ENCODE data around the gene CMTM3. TPM values are rescaled to one million over a fixed set of nuclear protein-coding genes. Genes with fewer than 3 reads are reported as not detected.
"Not testable (repeated sequence)": the region's sequence is repeated elsewhere in the genome, so short reads cannot be mapped to it uniquely, and the experiment has no call there.

CMTM3 gene
- total RNA-seq, 1 experiment from 2014 or later = 18.6 TPM

DNA sequence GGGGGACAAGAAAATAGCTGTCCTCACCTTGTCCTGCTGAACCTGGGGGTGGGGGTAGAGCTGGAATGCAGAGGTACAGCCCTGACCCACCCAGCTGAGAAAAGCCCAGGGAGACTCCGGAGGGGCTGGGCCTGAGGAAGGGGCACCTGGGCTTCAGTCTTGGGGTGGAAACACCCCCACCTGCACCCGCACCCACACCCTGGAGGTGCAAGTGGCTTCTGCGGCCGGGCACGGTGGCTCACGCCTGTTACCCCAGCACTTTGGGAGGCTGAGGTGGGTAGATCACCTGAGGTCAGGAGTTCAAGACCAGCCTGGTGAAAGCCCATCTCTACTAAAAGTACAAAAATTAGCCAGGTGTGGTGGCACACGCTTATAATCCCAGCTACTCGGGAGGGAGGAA, 7.4 kb downstream of the CMTM3 start:
- H3K27me3 ChIP-seq (ENCODE audit: control insufficient read depth, insufficient read depth, low read length); H3K4me3 ChIP-seq (ENCODE audit: insufficient read depth, low read depth, low read length); DNase-seq: not testable (repeated sequence)
- peaks cover 25% of the 10 kb centered on the region for H3K36me3 ChIP-seq (replicated peaks; ENCODE audit: control insufficient read depth, insufficient read depth, low read length)

DNA sequence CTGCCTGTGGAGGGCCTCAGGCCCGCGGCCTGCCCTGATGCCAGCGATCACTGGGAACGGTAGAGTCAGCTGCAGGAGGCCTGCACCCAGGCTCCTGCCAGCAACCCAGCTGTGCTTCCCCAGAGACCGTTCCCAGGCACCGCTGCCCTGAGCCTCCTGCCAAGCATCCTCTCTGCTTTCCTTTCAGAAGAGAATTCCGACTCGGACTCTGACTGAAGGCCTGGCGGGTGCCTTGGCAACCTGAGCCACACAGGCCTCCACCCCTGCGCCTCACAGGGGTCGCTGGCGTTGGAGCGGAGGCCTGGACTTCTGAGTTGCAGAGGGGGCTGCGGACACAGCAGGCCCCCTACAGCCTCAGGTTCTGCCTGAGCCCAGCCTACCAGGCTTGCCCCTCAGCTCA, 7.9 kb downstream of the CMTM3 start:
- H3K27me3 ChIP-seq (ENCODE audit: control insufficient read depth, insufficient read depth, low read length) = no peaks in the 10 kb centered on the region
- no peak overlapping the region for H3K4me3 ChIP-seq (ENCODE audit: insufficient read depth, low read depth, low read length)
- H3K36me3 ChIP-seq (replicated peaks; ENCODE audit: control insufficient read depth, insufficient read depth, low read length) = peaks cover 25% of the 10 kb centered on the region
- DNase-seq = no peak

DNA sequence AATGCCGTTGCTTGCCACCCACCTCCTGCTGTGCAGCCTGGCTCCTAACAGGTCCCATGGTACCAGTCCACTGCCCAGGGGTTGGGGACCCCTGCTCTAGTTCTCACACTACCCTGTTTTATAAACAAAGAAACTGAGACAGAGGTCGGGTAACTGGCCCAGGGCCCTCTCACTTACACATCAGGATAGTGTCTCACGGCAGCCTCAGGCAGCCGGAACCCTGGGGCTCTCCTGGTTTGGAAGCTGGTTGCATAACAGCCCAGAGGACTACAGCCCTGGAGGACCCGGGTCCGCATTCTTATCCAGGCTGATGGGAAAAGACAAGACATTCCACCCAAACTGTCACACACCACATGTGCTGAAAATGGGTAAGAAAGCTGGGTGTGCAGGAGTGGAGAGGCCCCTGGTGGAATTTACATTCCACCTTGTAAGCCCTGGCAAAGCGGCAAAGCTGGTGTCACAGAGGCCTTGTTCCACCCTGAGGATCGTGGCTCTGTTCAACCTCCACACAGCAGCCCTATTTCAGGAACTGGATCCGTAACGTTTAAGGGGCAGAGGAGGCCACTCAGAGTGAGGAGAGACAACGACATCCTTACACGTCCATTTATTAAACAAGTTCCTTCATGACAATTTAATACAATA, 9.8 kb downstream of the CMTM3 start:
- Histone ChIP-seq H3K36me3 (replicated peaks; ENCODE audit: control insufficient read depth, insufficient read depth, low read length) (peaks cover 26% of the 10 kb centered on the region), H3K4me3 (ENCODE audit: insufficient read depth, low read depth, low read length) (no peak overlapping the region), H3K27me3 (ENCODE audit: control insufficient read depth, insufficient read depth, low read length) (no peaks in the 10 kb centered on the region)
- DNase-seq = no peak

DNA sequence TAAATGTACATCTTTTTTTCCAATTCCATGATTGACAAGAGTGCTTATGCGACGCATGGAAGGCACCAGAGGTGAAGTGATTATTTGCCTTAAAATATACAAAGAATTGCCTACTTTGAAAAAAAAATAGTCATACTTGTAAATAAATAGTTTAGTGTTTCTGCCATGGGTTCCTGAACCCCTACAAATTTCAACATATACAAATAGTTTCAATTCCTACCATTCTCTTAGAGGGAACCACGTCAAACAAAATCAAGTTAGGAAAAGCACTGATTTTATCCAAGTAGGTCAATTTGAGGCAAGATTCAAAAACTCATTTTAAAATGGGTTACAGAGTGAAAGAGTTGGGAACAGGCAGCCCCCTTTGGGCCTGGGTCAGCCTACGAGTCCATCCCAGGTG, 11.7 kb downstream of the CMTM3 start:
- H3K27me3 ChIP-seq (ENCODE audit: control insufficient read depth, insufficient read depth, low read length) = no peaks in the 10 kb centered on the region
- no peak for DNase-seq
- H3K4me3 ChIP-seq (ENCODE audit: insufficient read depth, low read depth, low read length) = no peak overlapping the region
- peaks cover 23% of the 10 kb centered on the region for H3K36me3 ChIP-seq (replicated peaks; ENCODE audit: control insufficient read depth, insufficient read depth, low read length)

DNA sequence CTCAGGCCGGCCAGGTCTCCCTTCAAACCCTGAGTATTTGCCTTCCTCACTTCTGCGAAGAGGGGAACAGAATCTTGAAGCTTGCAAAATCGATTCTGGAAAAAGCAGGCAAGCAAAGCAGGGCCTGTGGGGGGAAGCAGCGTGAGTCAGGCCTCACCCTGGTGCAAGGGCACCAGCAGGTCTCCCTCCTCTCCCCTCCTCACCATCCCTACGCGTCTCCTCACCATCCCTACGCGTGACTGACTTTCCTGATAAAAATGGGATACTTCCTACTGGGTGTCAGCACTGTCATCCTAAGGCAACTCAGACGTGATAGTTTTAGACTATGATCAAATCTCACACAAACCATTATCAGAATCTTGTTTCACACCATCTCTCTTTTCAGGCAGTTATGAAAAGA, 12.1 kb downstream of the CMTM3 start:
- peaks cover 23% of the 10 kb centered on the region for H3K36me3 ChIP-seq (replicated peaks; ENCODE audit: control insufficient read depth, insufficient read depth, low read length)
- H3K4me3 ChIP-seq (ENCODE audit: insufficient read depth, low read depth, low read length) = no peak overlapping the region
- DNase-seq = peak; percentile 71
- H3K27me3 ChIP-seq (ENCODE audit: control insufficient read depth, insufficient read depth, low read length) = no peaks in the 10 kb centered on the region

DNA sequence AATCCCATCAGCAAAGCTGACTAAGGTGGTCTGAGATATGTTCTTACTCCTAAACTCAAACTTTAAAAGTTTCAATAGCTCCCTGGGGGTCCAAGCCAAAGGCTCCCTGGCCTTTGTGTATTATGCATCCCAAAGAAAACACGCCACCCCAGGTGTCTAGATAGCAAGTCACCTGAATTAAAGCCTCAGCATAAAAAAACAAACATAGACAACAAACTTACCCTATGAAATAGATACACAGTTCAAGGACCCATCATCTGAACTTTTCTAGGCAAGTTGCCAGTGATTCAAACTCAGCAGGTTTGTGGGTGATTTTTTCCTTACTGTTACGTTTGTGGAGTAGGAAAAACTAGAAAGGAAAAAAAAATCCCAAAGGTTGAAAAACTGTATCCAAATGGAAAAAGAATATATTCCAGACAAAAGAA, 12.5 kb downstream of the CMTM3 start:
- no peaks in the 10 kb centered on the region for H3K27me3 ChIP-seq (ENCODE audit: control insufficient read depth, insufficient read depth, low read length)
- peaks cover 23% of the 10 kb centered on the region for H3K36me3 ChIP-seq (replicated peaks; ENCODE audit: control insufficient read depth, insufficient read depth, low read length)
- no peak overlapping the region for H3K4me3 ChIP-seq (ENCODE audit: insufficient read depth, low read depth, low read length)
- DNase-seq = peak; percentile 59

DNA sequence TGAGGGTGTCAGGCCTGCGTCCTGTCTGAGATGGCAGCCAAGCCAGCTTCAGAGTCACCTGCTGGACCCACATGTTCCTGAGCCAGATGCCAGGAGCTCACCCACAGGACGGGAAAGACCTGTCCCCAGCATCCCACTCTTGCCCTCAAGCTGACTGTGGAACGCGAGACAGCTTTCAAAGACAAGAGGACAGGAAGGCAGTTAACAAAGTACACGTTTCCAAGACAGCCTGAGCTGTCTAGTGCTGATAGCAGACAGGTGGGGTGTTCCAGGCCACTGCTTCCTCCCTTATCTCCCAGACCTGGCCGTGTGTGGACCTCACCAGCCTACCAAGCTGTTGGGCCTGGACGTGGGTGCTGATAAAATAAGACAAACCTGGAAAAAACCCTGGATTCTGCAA, 13.2 kb downstream of the CMTM3 start:
- Histone ChIP-seq H3K36me3 (replicated peaks; ENCODE audit: control insufficient read depth, insufficient read depth, low read length) (peaks cover 20% of the 10 kb centered on the region), H3K4me3 (ENCODE audit: insufficient read depth, low read depth, low read length) (no peak overlapping the region), H3K27me3 (ENCODE audit: control insufficient read depth, insufficient read depth, low read length) (no peaks in the 10 kb centered on the region)
- no peak for DNase-seq

DNA sequence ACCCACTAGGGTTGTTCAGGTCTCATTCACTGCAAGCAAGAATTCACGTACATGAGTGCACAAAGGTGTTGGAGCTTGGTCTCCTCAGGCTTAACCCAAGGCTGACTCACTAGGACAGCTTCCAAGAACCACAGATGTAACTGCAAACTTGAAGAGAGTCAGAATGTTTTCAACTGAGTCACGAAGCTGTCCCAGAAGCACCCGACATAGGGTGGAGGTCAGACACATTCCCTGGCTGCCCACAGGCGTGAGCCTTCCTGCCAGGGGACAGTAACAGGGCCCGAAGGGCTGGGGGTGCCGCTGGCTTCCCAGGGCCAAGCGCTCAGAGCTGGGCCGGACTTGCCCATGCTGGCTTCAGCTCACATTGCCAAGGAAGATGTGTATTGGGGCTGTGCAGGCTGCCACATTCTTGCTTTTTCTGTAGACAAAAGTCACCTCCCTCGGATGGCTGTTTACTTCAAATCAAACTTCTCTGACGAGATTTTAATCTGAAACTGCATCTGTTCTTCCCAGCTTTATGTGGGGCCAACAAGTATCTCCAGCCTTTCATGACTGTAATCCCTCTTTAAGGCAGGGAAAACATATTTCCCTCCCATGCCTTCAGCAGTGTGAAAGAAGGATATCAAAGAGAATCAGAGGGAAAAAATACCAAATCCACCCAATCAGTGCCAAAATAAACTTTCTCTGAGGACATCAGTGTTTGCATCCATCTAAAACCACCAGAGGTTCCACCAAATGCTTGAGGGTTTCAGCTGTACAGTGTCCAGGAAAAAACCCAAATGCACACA, 14.3 kb downstream of the CMTM3 start:
- Histone ChIP-seq H3K36me3 (replicated peaks; ENCODE audit: control insufficient read depth, insufficient read depth, low read length) (peaks cover 10% of the 10 kb centered on the region), H3K4me3 (ENCODE audit: insufficient read depth, low read depth, low read length) (no peak overlapping the region), H3K27me3 (ENCODE audit: control insufficient read depth, insufficient read depth, low read length) (no peaks in the 10 kb centered on the region)
- DNase-seq = no peak

DNA sequence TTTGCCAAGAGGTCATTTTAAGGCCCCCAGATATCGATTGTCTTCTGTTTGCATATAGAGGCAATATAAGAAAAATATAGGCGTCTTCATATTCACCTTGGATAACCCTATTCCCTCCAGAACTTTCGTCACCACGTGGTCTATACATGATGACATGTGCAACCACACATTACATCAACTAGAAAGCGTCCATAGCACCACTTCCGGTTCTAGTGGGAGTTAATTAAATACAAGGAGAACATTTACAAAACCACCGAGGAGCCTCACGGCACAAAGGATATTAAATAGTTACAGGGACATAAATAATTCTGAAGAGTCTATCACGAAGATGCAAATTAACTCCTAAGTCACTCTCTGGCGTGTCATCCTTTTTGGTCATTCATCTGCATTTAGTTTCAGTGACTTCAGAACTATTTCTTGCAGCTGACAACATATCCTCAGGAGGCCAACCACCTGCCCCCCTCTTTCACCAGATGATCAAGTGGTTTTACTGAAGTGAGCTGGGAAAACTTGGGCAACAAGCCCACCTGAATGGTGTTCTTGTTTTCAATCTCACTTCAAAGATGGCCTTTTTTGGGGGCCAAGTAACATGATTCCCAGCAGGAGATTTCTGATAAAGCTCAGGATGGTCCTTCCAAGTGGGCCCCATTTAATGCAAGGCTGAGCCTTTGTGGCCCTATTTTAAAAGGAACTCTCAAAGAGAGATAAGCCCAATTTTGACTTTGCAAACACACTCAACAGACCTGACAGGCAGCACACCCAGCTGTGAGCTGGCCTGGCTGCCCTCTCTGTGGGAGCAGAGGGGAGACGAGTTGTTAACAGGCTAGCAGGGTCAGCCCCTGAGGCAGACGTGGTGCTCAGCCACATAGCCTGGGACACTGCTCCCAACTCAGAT, 15.3 kb downstream of the CMTM3 start:
- Histone ChIP-seq H3K4me3 (ENCODE audit: insufficient read depth, low read depth, low read length) (no peak overlapping the region), H3K27me3 (ENCODE audit: control insufficient read depth, insufficient read depth, low read length) (no peaks in the 10 kb centered on the region), H3K36me3 (replicated peaks; ENCODE audit: control insufficient read depth, insufficient read depth, low read length) (peaks cover 11% of the 10 kb centered on the region)
- no peak for DNase-seq

DNA sequence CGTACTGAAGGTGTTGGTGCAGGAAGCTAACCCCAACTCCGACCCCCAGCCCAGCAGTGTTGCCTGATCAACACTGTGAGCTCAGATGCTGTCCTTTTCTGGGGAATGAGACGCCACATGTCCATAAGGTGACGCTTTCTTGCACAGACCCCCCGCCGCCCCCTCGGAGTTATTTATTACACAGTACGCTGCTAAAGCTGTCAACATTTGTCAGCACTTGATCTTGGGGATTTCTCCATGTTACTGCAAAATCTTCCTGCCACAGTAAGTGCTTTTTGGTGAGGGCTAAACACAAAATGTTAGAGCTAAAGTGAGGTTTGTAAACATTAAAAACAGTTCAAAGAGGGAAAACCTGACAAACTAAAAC, 15.9 kb downstream of the CMTM3 start:
- Histone ChIP-seq H3K27me3 (ENCODE audit: control insufficient read depth, insufficient read depth, low read length) (no peaks in the 10 kb centered on the region), H3K4me3 (ENCODE audit: insufficient read depth, low read depth, low read length) (no peak overlapping the region), H3K36me3 (replicated peaks; ENCODE audit: control insufficient read depth, insufficient read depth, low read length) (peaks cover 8% of the 10 kb centered on the region)
- DNase-seq = no peak

DNA sequence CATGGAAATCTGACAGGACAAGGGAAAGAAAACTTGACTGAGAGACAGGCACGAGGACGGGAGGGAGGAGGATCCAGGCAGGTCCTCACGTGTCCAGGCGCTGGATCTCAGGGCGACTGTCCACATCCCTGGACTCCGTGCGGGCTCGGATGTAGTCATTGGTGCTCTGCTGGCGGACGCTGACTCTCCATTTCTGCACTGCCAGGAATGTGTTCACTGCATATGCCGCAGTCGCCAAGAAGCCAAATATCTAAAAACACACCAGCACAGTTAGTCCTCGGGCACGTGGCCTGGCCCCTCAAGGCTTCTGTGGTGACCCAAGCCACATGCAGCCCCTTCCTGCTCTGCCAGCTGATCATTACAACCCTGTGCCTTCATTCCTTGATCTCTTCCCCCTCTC, 17.5 kb downstream of the CMTM3 start:
- no peak for DNase-seq
- Histone ChIP-seq H3K27me3 (ENCODE audit: control insufficient read depth, insufficient read depth, low read length) (no peaks in the 10 kb centered on the region), H3K36me3 (replicated peaks; ENCODE audit: control insufficient read depth, insufficient read depth, low read length) (peaks cover 8% of the 10 kb centered on the region), H3K4me3 (ENCODE audit: insufficient read depth, low read depth, low read length) (no peak overlapping the region)

DNA sequence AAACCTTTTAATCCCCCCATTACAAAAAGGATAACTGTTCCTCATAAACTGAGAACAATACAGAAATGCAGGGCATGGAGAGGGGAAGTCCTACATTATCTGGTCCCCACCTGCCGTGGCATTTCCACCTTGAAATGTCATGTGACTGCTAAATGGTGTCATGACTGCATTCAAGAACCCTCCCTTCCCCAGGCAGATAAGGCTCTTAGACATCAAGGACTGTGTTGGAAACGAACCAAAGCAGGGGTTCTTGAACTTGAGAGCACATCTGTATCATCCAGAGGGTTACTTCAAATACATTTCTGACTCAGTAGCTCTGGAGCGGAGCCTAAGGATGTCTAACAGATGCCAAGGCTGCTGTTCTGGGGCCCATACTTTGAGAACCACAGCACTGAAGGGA, 18.4 kb downstream of the CMTM3 start:
- DNase-seq = peak; percentile 15
- H3K4me3 ChIP-seq (ENCODE audit: insufficient read depth, low read depth, low read length) = no peak overlapping the region
- H3K36me3 ChIP-seq (replicated peaks; ENCODE audit: control insufficient read depth, insufficient read depth, low read length) = peaks cover 8% of the 10 kb centered on the region

DNA sequence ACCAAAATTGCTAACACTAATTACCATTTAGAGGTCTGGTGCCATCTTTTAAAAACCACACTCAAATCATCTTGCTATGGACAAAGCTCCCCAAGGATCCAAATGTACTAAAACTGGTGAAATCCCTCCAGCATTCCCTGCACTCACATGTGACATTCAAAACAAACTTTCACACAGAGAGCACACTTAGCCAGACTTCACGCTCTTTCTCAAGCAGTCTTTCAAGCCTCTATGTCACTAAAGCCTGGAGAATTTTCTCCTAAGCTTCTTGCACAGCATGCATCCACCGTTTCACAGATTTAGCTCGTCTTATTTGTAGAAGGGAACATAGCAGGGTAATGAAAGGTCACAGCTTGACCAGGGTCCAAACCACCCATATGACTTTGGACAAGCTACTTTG, 19.3 kb downstream of the CMTM3 start:
- Histone ChIP-seq H3K36me3 (replicated peaks; ENCODE audit: control insufficient read depth, insufficient read depth, low read length) (peaks cover 6% of the 10 kb centered on the region), H3K4me3 (ENCODE audit: insufficient read depth, low read depth, low read length) (no peak overlapping the region), H3K27me3 (ENCODE audit: control insufficient read depth, insufficient read depth, low read length) (no peaks in the 10 kb centered on the region)
- peak; percentile 17 for DNase-seq

More for the DNA sequence above, 18.4 kb downstream of the CMTM3 start:
- no peaks in the 10 kb centered on the region for H3K27me3 ChIP-seq (ENCODE audit: control insufficient read depth, insufficient read depth, low read length)

DNA sequence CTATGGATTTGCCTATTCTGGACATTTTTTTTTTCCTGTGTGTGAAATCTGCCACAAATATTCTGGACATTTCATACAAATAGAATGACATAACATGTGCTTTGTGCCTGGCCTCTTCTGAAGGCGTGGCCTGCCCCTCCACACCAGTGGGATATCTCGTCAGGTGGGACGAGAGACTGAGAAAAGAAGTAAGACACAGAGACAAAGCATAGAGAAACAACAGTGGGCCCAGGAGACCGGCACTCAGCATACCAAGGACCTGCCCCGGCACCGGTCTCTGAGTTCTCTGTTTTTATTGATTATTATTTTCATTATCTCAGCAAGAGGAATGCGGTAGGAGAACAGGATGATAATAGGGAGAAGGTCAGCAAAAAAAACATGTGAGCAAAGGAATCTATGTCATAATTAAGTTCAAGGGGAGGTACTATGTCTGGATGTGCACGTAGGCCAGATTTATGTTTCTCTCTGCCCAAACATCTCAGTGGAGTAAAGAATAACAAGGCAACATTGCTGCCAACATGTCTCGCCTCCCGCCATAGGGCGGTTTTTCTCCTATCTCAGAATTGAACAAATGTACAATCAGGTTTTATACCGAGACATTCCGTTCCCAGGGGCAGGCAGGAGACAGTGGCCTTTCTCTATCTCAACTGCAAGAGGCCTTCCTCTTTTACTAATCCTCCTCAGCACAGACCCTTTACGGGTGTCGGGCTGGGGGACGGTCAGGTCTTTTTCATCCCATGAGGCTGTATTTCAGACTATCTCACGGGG, 23.3 kb downstream of the CMTM3 start:
- not testable (repeated sequence) for H3K36me3 ChIP-seq (replicated peaks; ENCODE audit: control insufficient read depth, insufficient read depth, low read length); H3K27me3 ChIP-seq (ENCODE audit: control insufficient read depth, insufficient read depth, low read length); DNase-seq; H3K4me3 ChIP-seq (ENCODE audit: insufficient read depth, low read depth, low read length)
